WTC11 (cell line): Measurements from ENCODE around the gene SDCCAG8.

ENCODE experiments used
- CREB1 ChIP-seq: sonication (generic); formaldehyde crosslinking; IDR thresholded peaks from 2 replicates; pipeline ENCODE4 v1.8.0; 2023; ENCODE audit warnings: mild to moderate bottlenecking, missing genetic modification reagents
- CTCF ChIP-seq: fragments of 200-600 bp; IDR thresholded peaks from 2 replicates; pipeline ENCODE4 v1.8.0; 2022; ENCODE audit warnings: antibody characterized with exemption
- ESRRA ChIP-seq: sonication (generic); formaldehyde crosslinking; IDR thresholded peaks from 2 replicates; pipeline ENCODE4 v1.8.1; 2022; ENCODE audit warnings: mild to moderate bottlenecking, missing genetic modification reagents, borderline replicate concordance
- FOXK1 ChIP-seq: sonication (generic); formaldehyde crosslinking; IDR thresholded peaks from 2 replicates; pipeline ENCODE4 v1.8.0; 2022; ENCODE audit warnings: mild to moderate bottlenecking, moderate library complexity, missing genetic modification reagents
- KAT7 ChIP-seq: sonication (generic); formaldehyde crosslinking; IDR thresholded peaks from 2 replicates; pipeline ENCODE4 v1.8.1; 2023; ENCODE audit warnings: missing genetic modification reagents, mild to moderate bottlenecking, borderline replicate concordance
- MAX ChIP-seq: sonication (generic); formaldehyde crosslinking; IDR thresholded peaks from 2 replicates; pipeline ENCODE4 v1.8.0; 2022; ENCODE audit warnings: mild to moderate bottlenecking, missing genetic modification reagents
- MLX ChIP-seq: sonication (generic); formaldehyde crosslinking; IDR thresholded peaks from 2 replicates; pipeline ENCODE4 v1.8.1; 2023; ENCODE audit warnings: mild to moderate bottlenecking, missing genetic modification reagents, moderate library complexity
- NFATC4 ChIP-seq: fragments of 250-450 bp; sonication (Bioruptor Pico); IDR thresholded peaks from 2 replicates; pipeline ENCODE4 v1.9.0; 2021; ENCODE audit warnings: mild to moderate bottlenecking
- USF1 ChIP-seq: sonication (generic); formaldehyde crosslinking; IDR thresholded peaks from 2 replicates; pipeline ENCODE4 v1.8.0; 2022; ENCODE audit warnings: mild to moderate bottlenecking, missing genetic modification reagents
- ZNF317 ChIP-seq: sonication (generic); formaldehyde crosslinking; IDR thresholded peaks from 2 replicates; pipeline ENCODE4 v1.8.1; 2023; ENCODE audit warnings: low read depth, mild to moderate bottlenecking, moderate library complexity, missing genetic modification reagents, borderline replicate concordance
- ZNF423 ChIP-seq: fragments of 250-450 bp; sonication (Bioruptor Pico); IDR thresholded peaks from 2 replicates; pipeline ENCODE4 v2.1.2; 2022; ENCODE audit warnings: mild to moderate bottlenecking, moderate library complexity
- TF ChIP-seq, protein P1 (sequence below): sonication (generic); formaldehyde crosslinking; conservative IDR thresholded peaks from 2 replicates; pipeline ENCODE4 v1.8.1; 2023; ENCODE audit warnings: mild to moderate bottlenecking, low read depth, missing genetic modification reagents, moderate library complexity
- TF ChIP-seq, protein P2 (sequence below): sonication (generic); formaldehyde crosslinking; IDR thresholded peaks from 2 replicates; pipeline ENCODE4 v1.8.1; 2022; ENCODE audit warnings: mild to moderate bottlenecking, missing genetic modification reagents, moderate library complexity, borderline replicate concordance

DNA sequence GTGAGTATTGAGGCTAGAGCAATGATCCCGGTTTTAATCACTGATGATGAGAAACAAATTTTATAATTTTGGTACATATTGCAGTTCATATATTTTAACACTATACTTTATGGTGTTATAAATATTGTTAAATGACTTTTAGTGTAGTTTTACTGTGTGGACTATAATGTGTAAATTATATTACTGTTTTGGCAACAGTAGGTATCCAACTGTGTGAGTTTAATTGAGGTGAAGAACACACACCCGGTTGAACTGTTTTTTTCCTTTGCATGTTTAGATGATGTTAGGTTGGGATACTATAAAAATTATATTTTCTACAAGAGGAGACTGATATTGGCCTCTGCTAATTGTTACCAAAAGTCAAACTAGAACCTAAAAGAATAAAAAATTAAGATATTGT, 166.5 kb downstream of the SDCCAG8 start:
- TF ChIP-seq ESRRA (CRISPR knock-in tag) (no peak), CTCF (no peak), FOXK1 (CRISPR knock-in tag) (no peak), KAT7 (CRISPR knock-in tag) (no peak), CREB1 (CRISPR knock-in tag) (no peak), MLX (CRISPR knock-in tag) (no peak), ZNF317 (CRISPR knock-in tag) (no peak), ZNF423 (CRISPR knock-in tag) (no peak), NFATC4 (no peak), USF1 (CRISPR knock-in tag) (no peak), MAX (CRISPR knock-in tag) (no peak)
- TF ChIP-seq, protein P1, sequence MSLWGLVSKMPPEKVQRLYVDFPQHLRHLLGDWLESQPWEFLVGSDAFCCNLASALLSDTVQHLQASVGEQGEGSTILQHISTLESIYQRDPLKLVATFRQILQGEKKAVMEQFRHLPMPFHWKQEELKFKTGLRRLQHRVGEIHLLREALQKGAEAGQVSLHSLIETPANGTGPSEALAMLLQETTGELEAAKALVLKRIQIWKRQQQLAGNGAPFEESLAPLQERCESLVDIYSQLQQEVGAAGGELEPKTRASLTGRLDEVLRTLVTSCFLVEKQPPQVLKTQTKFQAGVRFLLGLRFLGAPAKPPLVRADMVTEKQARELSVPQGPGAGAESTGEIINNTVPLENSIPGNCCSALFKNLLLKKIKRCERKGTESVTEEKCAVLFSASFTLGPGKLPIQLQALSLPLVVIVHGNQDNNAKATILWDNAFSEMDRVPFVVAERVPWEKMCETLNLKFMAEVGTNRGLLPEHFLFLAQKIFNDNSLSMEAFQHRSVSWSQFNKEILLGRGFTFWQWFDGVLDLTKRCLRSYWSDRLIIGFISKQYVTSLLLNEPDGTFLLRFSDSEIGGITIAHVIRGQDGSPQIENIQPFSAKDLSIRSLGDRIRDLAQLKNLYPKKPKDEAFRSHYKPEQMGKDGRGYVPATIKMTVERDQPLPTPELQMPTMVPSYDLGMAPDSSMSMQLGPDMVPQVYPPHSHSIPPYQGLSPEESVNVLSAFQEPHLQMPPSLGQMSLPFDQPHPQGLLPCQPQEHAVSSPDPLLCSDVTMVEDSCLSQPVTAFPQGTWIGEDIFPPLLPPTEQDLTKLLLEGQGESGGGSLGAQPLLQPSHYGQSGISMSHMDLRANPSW (CRISPR knock-in tag): no peak
- TF ChIP-seq, protein P2, sequence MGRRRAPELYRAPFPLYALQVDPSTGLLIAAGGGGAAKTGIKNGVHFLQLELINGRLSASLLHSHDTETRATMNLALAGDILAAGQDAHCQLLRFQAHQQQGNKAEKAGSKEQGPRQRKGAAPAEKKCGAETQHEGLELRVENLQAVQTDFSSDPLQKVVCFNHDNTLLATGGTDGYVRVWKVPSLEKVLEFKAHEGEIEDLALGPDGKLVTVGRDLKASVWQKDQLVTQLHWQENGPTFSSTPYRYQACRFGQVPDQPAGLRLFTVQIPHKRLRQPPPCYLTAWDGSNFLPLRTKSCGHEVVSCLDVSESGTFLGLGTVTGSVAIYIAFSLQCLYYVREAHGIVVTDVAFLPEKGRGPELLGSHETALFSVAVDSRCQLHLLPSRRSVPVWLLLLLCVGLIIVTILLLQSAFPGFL (CRISPR knock-in tag): no peak
